ENCODE data around the gene WDR7. TPM values are rescaled to one million over a fixed set of nuclear protein-coding genes. Genes with fewer than 3 reads are reported as not detected.
"Not testable (repeated sequence)": the region's sequence is repeated elsewhere in the genome, so short reads cannot be mapped to it uniquely, and the experiment has no call there.

Gene WDR7
- polyA plus RNA-seq, 3 donors = 3.3 to 5.5 (median 4.9) TPM

DNA sequence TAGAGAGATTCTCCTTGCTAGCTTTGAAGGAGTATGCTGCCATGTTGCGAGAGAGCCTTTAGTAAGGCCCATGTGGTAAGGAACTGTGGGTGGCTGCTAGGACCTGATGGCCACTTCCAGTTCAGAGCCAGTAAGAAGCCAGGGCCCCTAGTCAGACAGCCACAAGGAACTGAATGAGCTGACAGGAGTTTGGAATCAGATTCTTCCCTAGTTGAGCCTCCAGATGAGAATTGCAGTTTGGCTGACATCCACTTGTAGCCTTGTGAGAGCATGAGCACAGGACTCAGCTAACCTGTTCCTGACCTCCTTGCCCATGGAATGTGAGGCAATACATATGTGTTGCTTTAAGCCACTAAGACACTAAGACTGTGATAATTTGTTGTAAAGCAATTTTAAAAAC is 1.2 kb upstream of the WDR7 start:
- 100% methylated on average over 1 of the region's 1 CpG for WGBS, 3 donors
- H3K27ac ChIP-seq (ENCODE audit: low read depth, low read length) = no peak overlapping the region

DNA sequence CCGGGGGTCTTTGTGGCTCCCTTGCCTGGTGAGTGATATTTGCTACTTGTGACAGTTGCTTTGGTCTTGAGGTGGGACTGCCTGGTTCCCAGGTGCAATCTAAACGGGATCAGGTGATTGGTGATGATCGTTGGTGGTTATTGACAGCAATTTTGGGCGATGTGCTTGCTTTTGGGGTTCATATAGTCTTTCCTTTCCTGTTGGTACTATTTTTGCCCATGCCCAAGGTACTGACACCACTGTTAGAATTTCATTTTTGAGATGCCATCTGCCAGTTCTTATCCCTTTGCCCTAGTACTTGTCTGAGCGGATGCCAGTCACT is 573 bp downstream of the WDR7 start:
- H3K27ac ChIP-seq (ENCODE audit: low read depth, low read length) = no peak overlapping the region
- 5 to 7% (median 6%) methylated on average over 5 of the region's 5 CpGs for WGBS, 3 donors

- WGBS, 3 donors = 56 to 66% (median 66%) methylated on average over 4 of the region's 4 CpGs
- H3K27ac ChIP-seq (ENCODE audit: low read depth, low read length) = no peak overlapping the region
Observed at GRCh38 chr18:56652802-56653201, 1.6 kb downstream of the WDR7 start.

DNA sequence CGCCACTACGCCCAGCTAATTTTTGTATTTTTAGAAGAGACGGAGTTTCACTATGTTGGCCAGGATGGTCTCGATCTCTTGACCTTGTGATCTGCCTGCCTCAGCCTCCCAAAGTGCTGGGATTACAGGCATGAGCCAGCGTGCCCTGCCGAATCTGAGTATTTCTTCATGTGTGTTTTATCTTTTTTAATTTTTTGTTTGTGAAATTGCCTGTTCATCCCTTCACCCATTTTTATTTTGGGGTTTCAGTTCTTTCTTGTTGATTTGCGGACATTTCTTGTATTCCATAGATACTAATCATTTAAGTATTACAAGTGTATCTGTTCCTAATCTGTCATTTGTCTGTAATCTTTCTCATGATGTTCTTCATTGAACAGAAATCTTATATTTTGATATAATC is 3.1 kb downstream of the WDR7 start:
- WGBS, 3 donors = 95 to 96% (median 95%) methylated on average over 7 of the region's 7 CpGs
- H3K27ac ChIP-seq (ENCODE audit: low read depth, low read length) = not testable (repeated sequence)

GRCh38 chr18:56658261-56658660 is 7.1 kb downstream of the WDR7 start:
- WGBS, 3 donors = 92 to 100% (median 96%) methylated on average over 2 of the region's 2 CpGs
- no peak overlapping the region for H3K27ac ChIP-seq (ENCODE audit: low read depth, low read length)

- no peak overlapping the region for H3K27ac ChIP-seq (ENCODE audit: low read depth, low read length)
- 96% methylated on average over 4 of the region's 4 CpGs for WGBS, 3 donors
Observed at GRCh38 chr18:56659111-56659510, 8.0 kb downstream of the WDR7 start.

DNA sequence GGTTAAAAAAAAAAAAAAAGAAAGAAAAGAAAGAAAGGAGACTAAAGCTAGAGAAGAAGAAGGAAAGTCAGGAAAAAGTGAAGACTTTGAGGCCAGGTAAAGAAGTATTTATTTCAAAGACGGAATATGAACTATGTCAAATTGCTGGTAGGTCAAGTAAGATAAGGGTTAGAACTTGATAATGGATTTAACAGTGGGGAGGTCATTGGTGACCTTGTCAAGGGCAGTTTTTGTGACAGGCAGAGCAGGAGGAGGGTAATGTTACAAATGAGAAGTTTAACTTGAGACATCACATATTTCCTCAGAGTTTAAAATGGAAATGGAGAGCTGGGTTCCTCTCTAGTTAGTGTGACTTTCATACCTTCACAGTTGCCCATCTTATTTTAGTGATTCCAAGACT is 9.5 kb downstream of the WDR7 start:
- H3K27ac ChIP-seq (ENCODE audit: low read depth, low read length) = no peak overlapping the region
- WGBS, 3 donors = 54 to 97% (median 94%) methylated on average over 1 of the region's 1 CpG

- WGBS, 3 donors = 24 to 36% (median 34%) methylated on average over 2 of the region's 2 CpGs
- H3K27ac ChIP-seq (ENCODE audit: low read depth, low read length) = no peak overlapping the region
Observed at GRCh38 chr18:56661360-56662062, 10.4 kb downstream of the WDR7 start.

GRCh38 chr18:56662063-56662408 is 10.9 kb downstream of the WDR7 start:
- no peak overlapping the region for H3K27ac ChIP-seq (ENCODE audit: low read depth, low read length)
- WGBS, 3 donors = 22 to 47% (median 44%) methylated on average over 4 of the region's 4 CpGs

- H3K27ac ChIP-seq (ENCODE audit: low read depth, low read length) = no peak overlapping the region
- WGBS, 3 donors = 59 to 89% (median 78%) methylated on average over 5 of the region's 5 CpGs
Observed at GRCh38 chr18:56662502-56662901, 11.3 kb downstream of the WDR7 start.

DNA sequence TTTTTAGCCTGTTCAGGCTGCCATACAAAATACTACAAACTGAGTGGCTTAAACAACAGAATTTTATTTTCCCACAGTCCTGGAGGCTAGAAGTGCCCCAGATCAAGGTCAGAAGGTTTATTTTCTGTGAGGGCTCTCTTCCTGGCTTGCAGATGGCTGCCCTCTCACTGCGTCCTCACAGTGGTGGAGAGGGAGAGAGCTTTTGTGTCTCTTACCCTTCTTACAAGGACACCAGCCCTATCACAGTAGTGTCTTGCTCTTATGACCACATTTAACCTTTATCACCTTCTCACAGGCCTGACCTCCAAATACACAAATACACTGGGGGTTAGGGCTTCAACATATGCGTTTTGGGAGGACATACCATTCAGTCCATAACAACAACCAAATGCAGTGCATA is 11.7 kb downstream of the WDR7 start:
- WGBS, 3 donors = 47 to 96% (median 83%) methylated on average over 2 of the region's 2 CpGs
- no peak overlapping the region for H3K27ac ChIP-seq (ENCODE audit: low read depth, low read length)

DNA sequence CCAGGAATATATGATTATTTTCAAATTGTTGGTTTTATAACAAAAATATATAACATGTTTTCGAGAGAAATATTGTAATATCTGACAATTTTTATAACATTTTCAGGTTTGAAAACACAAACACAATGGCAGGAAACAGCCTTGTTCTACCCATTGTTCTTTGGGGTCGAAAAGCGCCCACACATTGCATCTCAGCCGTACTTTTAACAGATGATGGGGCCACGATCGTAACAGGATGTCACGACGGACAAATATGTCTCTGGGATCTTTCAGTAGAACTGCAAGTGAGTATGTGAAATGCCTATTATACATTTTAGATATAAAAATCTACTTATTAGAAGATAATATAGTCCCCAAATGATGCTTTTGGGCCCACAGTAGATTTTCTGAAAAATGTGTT is 21.2 kb downstream of the WDR7 start:
- 66 to 83% (median 67%) methylated on average over 8 of the region's 8 CpGs for WGBS, 3 donors

GRCh38 chr18:56672981-56673380 is 21.8 kb downstream of the WDR7 start:
- no peak overlapping the region for H3K27ac ChIP-seq (ENCODE audit: low read depth, low read length)
- whole genome bisulfite sequencing, 3 donors = 63 to 77% (median 66%) methylated on average over 3 of the region's 3 CpGs

More for the DNA sequence above, 21.2 kb downstream of the WDR7 start:
- H3K27ac ChIP-seq (ENCODE audit: low read depth, low read length) = no peak overlapping the region

DNA sequence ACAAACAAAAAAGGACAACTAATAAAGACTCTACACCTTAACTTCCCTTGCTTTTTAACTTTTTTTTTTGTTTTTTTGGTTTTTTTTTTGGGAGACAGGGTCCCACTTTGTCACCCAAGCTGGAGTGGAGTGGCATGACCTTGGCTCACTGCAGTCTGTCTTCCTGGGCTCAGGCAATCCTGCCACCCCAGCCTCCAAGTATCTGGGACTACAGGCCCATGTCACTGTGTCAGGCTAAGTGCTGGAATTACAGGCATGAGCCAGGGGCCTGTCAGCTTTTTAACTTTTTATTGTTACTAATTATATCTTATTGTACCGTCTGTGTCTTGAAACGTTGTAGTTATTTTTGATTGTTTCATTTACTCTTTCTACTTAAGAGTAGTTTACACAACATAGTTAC is 25.5 kb downstream of the WDR7 start:
- WGBS, 3 donors = 53 to 82% (median 75%) methylated on average over 2 of the region's 2 CpGs
- no peak overlapping the region for H3K27ac ChIP-seq (ENCODE audit: low read depth, low read length)

DNA sequence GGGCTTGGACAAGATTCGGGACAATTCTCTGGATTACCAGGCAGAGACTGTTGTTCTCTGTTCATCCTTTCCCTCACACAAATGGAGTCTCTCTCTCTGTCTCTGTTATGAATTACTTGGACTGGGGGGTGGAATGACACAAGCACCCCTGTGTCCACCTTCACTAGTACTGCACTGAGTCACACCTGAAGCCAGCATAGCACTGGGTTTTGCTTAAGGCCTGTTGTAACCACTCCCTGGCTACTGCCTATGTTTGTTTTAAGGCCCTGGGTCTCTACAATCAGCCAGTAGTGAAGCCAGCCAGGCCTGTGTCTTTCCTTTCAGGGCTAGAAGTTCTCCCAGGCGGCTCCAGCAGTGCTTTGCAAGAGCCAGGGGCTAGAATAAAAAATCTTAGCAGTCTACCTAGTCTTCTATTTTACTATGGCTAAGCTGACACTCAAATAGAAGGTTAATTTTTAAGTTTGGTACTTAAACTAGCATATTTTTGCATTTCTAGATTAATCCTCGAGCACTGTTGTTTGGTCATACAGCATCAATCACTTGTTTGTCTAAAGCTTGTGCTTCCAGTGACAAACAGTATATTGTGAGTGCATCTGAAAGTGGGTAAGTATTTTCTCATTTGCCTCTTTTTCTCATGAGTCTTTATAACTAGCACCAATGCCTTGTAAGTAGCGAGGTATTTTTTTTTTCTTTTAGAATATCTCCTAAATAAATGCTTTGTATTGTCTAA is 27.8 kb downstream of the WDR7 start:
- no peak overlapping the region for H3K27ac ChIP-seq (ENCODE audit: low read depth, low read length)
- WGBS, 3 donors = 92 to 95% (median 95%) methylated on average over 4 of the region's 4 CpGs

DNA sequence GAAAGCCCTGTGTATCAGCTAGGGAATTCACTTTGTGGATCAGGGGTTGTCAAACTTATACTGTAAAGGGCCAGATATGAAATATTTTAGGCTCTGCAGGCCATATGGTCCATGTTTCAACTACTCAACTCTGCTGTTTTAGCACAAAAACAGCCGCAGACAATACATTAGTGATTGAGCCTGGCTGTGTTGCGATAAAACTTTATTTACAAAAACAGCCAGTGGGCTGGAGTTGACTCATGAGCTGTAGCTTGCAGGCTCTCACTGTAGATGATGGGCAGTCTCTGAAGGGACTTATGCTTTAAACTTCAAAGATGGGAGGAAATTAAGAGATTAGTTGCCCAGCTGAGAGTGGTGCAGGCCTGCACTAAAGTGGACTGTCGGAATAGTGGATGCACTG is 33.1 kb downstream of the WDR7 start:
- 98 to 99% (median 99%) methylated on average over 3 of the region's 3 CpGs for WGBS, 3 donors
- no peak overlapping the region for H3K27ac ChIP-seq (ENCODE audit: low read depth, low read length)

DNA sequence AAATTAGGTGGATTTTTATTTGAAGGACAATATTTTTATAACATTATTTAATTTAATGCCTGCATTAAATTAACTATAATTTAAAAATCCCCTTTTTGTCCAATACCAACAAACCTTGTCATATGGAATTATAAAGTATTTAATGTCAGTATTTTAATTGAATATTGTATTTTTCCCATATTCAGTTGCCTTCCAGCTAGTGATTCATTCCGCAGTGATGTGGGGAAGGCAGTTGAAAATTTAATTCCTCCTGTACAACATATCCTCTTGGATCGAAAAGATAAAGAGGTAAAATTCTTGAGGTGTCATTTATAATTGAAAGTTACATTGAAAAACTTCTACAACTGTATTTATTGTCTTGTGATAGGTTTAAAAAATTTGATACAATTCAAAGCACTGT is 40.4 kb downstream of the WDR7 start:
- WGBS, 3 donors = 95 to 96% (median 95%) methylated on average over 2 of the region's 2 CpGs
- H3K27ac ChIP-seq (ENCODE audit: low read depth, low read length) = no peak overlapping the region

DNA sequence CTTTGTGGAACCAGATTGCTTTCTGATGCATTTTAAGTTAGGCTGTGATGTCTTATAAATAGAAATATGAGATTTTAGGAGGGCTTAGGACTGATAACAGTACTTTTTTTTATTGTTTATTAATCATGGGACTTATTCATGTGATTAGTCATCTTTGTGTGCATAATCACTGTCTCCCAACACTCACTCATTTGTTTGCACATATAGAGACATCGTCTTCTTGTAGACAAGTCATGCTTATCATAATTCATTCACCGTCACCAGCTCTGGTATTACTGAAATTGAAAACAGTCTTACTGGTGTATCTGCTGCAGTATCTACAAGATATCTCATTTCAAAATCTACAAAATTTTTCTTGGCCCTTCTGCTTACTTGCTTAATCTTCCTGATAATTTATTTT is 45.8 kb downstream of the WDR7 start:
- 74 to 91% (median 89%) methylated on average over 2 of the region's 2 CpGs for WGBS, 3 donors
- no peak overlapping the region for H3K27ac ChIP-seq (ENCODE audit: low read depth, low read length)

DNA sequence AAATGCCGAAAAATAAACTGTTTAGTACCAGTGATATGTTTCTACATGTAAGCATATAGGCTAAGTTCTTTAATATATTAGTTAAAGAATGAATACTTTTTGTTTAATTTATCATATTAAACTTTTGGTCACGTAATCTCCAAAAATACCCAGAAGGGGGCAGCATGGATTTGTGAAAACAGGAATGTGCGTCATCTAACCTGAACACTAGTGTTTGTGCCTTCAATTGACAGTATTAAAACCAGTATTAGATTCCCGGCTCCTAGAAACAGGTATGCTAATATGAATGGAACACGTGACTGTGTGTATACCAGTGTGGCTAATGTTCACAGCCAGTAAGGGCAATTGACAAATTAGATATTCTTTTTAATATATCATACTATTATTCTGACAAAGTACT is 51.8 kb downstream of the WDR7 start:
- H3K27ac ChIP-seq (ENCODE audit: low read depth, low read length) = no peak overlapping the region
- 39 to 60% (median 56%) methylated on average over 5 of the region's 5 CpGs for WGBS, 3 donors

GRCh38 chr18:56709463-56709862 is 58.3 kb downstream of the WDR7 start:
- WGBS, 3 donors = 44 to 54% (median 52%) methylated on average over 2 of the region's 2 CpGs
- H3K27ac ChIP-seq (ENCODE audit: low read depth, low read length) = no peak overlapping the region
